GM18519 (cell line): ENCODE results near the gene AKR1E2.

Source experiments
- ATAC-seq: cut with Tn5 transposase; IDR thresholded peaks from one replicate; pipeline ENCODE4 v1.9.1; 2021; ENCODE audit warnings: mild to moderate bottlenecking, moderate library complexity; ENCODE audit not compliant: unreplicated experiment, low FRiP score

AKR1E2 gene

DNA sequence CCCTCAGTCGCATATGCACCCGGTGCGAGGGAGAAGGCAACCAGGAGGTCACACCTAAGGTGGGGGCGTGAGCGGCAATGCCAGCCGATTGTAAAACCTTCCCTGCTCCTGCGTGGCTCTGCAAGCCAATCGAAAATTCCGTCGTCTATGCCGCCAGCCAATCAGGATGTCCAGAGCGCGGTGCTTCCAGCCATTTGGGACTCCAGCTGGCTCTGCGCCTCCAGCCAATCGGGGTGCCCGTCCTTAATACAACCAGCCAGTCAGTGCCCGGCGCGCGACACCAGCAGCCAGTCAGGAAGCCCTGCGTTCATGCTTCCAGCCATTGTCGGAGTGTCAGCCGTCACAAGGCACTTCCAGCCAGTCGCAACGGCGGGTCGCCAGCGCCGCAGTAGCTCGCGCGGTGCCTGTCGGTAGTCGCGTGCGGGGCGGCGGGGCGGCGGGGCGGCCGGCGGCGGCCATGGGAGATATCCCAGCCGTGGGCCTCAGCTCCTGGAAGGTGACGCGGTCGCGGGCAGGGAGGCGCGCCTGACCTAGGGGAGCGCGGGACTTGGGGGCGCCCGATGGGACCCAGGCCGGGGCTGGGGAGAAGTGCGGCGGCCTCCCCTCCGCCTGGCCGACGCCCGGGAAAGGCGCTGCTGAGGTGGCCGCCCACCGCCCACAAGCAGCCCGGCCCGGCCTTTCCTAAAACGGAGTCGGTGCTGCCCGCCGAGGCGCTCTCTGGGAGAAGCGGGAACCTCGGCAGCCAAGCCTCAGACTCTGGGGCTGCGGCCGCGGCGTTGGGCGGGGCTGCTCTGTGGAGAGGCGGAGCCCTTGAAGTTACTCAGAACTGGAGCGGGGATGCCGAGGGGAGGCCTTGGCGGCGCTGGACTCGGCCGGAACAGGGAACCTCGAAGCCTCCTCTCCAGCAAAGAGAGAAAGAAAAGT is at the start of gene AKR1E2:
Gene AKR1E2 (plus strand): TSS at position 340 of the 924 bp plus-strand sequence. CDS start 118 bp downstream, at position 458.
- ATAC-seq = no peak

DNA sequence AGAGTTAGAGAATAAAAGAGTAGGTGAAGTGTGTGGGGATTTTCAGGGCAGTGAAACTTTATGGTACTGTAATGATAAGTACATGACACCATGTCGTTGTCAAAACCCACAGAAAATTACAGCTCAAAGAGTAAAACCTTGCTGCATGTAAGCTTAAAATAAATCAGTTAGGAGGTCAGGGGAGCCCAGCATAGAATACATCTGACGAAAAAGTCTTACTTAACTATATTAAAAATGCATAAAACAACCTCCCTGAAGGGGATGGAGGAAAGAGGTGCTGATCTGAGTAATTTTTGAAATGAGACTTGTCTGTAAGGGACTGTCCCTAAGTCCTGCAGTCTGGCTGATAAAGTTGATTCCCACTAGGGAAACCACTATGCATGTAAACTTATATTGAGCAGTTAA is 49.8 kb upstream of the AKR1E2 start:
- no peak for ATAC-seq

DNA sequence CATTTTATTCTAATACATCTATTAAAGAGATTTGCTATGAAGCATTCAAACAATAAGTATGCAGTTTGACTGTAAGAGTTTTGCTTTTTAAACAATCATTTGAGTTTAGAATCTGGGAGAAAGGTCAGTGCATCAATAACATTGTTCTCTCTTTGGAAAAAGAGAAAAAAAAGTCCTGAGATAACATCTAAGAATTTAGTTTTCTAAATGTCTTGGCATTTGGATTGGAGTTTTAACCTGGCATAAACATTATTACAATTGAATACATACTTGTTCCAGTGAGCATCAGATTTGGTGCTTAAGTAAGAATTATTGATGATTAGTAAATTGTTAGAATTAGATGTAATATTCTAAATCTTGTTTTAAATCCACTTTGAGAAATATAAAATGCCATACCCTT is 47.2 kb upstream of the AKR1E2 start:
- no peak for ATAC-seq

- ATAC-seq = no peak
Measured at GRCh38 chr10:4780091-4780490, 45.9 kb upstream of the AKR1E2 start.

DNA sequence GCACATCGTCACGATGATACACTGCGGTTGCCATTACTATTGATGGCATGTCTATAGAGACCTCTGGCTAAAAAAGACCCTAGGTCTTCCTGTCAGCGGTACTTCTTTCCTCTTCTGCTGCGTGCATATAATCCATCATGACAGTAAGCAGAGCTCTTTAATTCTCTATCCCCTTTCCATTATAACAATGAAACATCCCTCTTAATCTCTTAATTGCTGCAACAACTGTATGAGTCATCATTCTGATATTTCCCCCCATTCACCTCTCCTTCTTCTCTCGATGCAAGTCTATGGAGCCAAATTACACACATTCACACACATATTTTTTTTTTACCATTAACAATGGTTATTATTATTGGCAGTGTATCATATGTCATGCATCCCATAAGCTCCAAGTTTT is 45.2 kb upstream of the AKR1E2 start:
- ATAC-seq = no peak

GRCh38 chr10:4781955-4782354 is 44.1 kb upstream of the AKR1E2 start:
- ATAC-seq = no peak

GRCh38 chr10:4784667-4785333 is 41.2 kb upstream of the AKR1E2 start:
- no peak for ATAC-seq

DNA sequence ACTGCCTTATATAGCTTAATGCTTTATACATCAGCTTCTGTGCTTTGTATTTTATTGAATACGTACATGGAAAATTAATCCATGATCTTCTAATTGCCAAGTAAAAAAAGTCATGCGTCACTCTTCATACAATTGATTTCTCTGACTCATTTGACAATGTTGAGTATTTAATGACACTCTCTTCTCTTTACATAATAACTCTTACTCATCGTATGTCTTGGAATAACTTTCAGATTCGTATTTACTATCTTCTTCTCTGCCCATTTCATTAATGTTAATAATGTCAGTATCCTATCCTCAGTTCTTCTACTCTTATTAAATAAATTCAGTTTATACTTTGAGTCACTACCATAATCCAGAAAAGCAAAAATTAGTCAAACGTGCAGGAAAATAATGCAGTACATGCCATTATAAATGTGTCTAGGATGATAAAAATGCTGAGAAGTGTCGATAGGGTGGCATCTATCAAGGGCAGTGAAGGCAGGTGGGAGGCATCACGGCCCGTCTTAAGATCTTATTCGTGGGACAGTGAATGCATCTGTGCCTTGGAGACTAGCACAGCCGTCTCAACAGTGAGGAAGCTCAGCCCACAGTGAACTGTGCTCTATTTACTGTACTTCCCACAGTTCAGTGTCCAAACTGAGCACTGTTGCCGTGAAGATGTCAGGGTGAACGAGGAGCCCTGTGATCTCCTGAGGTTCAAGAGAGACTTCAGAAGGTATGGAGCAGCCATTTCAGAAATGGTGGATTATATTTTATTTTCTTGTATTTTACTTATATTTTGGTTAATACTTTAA is 39.8 kb upstream of the AKR1E2 start:
- ATAC-seq = no peak

- no peak for ATAC-seq
Measured at GRCh38 chr10:4790045-4790444, 36.0 kb upstream of the AKR1E2 start.

GRCh38 chr10:4790922-4791321 is 35.1 kb upstream of the AKR1E2 start:
- no peak for ATAC-seq

GRCh38 chr10:4792381-4792780 is 33.6 kb upstream of the AKR1E2 start:
- ATAC-seq = no peak

DNA sequence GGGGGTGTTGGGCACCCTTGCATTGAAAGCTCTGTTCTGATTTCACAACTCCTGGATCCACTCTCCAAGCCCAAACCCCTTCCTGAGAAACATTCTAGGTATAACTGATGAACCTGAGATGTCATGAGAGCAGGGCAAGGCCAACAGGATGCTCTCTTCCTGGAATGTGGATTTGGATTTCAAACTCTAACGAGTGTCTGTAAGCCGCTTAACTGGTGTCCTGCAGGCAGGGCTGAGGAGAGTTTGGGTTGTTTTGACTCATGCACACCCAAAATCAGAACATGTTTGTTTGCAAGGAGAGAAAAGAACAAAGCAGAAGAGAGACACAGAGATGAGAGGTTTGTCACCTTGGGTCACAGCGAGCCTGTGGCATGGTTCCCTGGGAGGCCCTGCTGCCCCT is 24.6 kb upstream of the AKR1E2 start:
- no peak for ATAC-seq

- ATAC-seq = no peak
Measured at GRCh38 chr10:4802711-4803487, 23.1 kb upstream of the AKR1E2 start.

DNA sequence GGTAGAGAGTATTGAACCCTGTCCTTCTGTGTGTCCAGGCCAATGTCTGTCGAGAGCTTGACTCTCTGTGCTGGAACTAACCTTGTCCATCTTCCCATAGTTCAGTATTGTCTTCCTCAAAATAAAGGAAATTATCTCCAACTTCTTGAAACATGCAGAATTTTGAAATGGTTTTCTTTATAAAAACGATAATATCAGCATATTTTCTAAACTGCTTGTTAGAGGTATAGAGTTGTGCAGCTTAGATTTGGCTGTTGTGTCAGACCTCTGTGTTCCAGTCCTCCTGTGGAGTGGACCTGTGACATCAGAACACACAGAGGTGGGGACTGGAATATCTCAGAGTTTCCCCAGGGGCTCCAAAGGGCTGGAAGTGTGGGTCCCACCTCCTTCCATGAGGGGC is 22.2 kb upstream of the AKR1E2 start:
- no peak for ATAC-seq

DNA sequence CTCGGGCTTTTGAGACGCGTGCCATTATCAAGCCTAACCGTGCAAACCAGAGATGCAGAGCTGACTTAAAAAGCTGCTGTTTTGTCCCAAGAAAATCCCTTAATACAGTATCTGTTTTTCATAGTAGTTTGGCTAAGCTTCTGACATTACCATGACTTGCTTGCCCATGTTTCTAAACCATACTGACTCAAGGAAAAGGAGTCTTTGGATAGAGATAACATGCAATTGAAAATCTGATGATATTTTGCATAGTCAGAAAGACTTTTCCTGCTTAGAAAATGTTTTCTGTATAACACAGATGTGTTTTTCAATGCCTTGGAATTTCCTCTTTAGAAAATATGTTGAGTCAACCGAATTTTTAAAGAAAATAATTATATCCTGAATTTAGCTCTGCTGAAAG is 21.5 kb upstream of the AKR1E2 start:
- no peak for ATAC-seq

DNA sequence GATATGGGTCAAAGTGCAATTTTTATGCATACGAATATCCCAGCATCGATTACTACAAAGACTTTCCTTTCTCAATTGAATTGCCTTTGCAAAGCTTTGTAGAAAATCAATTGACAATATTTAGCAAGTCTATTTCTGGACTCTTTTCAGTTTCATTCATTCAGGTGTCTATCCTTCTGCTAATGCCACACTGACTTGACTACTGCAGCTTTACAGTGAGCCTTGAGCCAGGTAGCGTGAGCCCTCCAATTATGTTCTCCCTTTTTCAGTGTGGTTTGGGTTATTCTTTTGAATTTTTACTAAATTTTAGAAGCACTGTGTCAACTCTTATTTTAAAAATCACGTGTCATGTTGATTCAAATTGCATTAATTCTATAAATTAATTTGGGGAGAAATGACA is 19.5 kb upstream of the AKR1E2 start:
- ATAC-seq = no peak

DNA sequence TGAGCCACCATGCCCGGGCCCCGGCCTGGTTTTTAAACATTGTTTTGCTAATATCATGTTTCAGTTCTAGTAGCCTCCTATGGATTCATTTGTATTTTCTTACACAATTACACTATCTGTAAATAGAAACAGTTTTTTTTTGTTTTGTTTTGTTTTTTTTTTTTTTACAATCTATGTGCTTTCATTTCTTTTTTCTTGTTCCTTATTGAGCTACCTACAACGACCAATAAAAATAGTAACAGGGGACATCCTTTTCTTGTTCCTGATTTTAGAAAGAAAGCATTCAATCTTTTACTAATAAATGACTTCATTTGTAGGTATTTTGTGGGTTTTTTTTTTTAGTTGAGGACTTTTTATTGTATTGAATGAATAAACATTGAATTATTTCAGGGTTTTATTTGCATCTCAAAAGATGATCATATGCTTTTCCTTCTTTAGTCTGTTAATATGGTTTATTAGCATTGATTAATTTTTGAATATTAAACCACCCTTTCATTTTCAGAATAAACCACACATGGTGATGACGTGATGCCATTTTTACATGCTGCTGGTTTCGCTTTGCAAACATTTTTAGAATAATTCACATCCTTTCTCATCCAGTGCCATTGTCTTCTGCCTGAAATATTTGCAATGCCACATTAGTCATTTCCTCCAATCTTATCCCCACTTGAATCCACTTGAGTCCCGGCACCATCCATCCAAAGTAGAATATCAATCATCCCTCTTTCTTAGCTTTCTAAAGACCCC is 18.1 kb upstream of the AKR1E2 start:
- peak; percentile 58 for ATAC-seq

GRCh38 chr10:4809156-4809555 is 16.9 kb upstream of the AKR1E2 start:
- no peak for ATAC-seq

DNA sequence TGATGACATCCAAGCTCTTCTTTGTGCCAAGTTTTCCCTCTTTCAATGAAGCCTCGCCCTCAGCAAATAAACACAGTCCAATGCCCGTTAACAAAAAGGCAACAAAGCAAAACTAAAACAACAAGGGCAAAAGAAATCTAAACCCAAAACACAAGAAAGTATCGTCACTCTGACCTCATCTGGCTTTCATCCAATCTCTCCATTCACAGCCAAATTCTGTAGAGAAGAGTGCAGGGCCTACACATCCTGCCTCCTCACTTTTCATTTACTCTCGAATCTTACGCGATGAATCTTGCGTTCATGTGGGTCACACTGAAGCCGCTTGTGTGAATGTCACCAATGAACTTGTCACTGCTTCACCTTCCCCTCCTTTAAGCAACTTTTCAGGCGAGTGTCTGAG is 15.9 kb upstream of the AKR1E2 start:
- ATAC-seq = no peak

DNA sequence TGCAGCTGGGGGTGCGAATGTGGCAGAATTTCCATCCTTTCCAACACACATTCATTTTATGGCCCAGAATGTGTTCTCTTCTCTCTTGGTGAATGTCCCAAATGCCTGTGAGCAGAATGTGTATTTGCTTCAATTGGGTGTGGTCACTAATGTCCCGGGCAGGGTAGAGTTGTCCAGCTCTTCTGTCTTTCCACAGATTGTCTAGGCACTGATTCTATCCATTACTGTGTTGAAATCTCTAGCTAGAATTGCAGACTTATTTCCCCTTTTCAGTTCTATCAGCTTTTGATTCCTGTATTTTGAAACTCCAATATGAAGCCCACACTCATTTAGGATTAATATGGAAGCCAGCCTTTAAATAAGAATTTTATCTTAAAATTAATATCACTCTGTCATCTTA is 14.0 kb upstream of the AKR1E2 start:
- no peak for ATAC-seq
